Measurements from ENCODE around the gene SYTL3.
"Not testable (repeated sequence)": the region's sequence is repeated elsewhere in the genome, so short reads cannot be mapped to it uniquely, and the experiment has no call there.

SYTL3 gene

GRCh38 chr6:158622545-158623190 is 27.2 kb upstream of the SYTL3 start:
- DNase-seq: no peak

- DNase-seq: no peak
These were observed 24.9 kb upstream of the SYTL3 start for GRCh38 chr6:158624684-158625682.

GRCh38 chr6:158625881-158626305 is 24.0 kb upstream of the SYTL3 start:
- no peak for DNase-seq

GRCh38 chr6:158626360-158627167 is 23.3 kb upstream of the SYTL3 start:
- DNase-seq: no peak

GRCh38 chr6:158627168-158627939 is 22.5 kb upstream of the SYTL3 start:
- DNase-seq: no peak

- DNase-seq: no peak
These were observed 22.0 kb upstream of the SYTL3 start for GRCh38 chr6:158627940-158628211.

- DNase-seq: no peak
These were observed 21.3 kb upstream of the SYTL3 start for GRCh38 chr6:158628542-158628941.

GRCh38 chr6:158629367-158630221 is 20.3 kb upstream of the SYTL3 start:
- DNase-seq: no peak

GRCh38 chr6:158630938-158631616 is 18.8 kb upstream of the SYTL3 start:
- no peak for DNase-seq

GRCh38 chr6:158631678-158632537 is 17.9 kb upstream of the SYTL3 start:
- DNase-seq: no peak

- DNase-seq: not testable (repeated sequence)
These were observed 17.2 kb upstream of the SYTL3 start for GRCh38 chr6:158632538-158633119.

GRCh38 chr6:158633127-158633526 is 16.7 kb upstream of the SYTL3 start:
- no peak for DNase-seq

GRCh38 chr6:158634695-158635426 is 15.0 kb upstream of the SYTL3 start:
- DNase-seq: no peak

GRCh38 chr6:158635427-158636073 is 14.3 kb upstream of the SYTL3 start:
- no peak for DNase-seq

- DNase-seq: no peak
These were observed 13.1 kb upstream of the SYTL3 start for GRCh38 chr6:158636778-158637177.

- DNase-seq: no peak
These were observed 11.5 kb upstream of the SYTL3 start for GRCh38 chr6:158638324-158638854.

- no peak for DNase-seq
These were observed 10.8 kb upstream of the SYTL3 start for GRCh38 chr6:158639056-158639455.

- no peak for DNase-seq
These were observed 9.3 kb upstream of the SYTL3 start for GRCh38 chr6:158640519-158640918.

Data from NCI-H2081 treated with DMSO at 0.1 percent for 48 hours (cell line).